Immature natural killer cell (primary cell): ENCODE data around the gene LY6G6F. TPM values are rescaled to one million over a fixed set of nuclear protein-coding genes. Genes with fewer than 3 reads are reported as not detected.
"Not testable (repeated sequence)": the region's sequence is repeated elsewhere in the genome, so short reads cannot be mapped to it uniquely, and the experiment has no call there.

Source experiments
- DNase-seq, 3 donors: peaks; one replicate each; pipeline ENCODE4 v3.0.0; 2022; ENCODE audit warnings: mixed read lengths in 1 of 3
- H3K27ac Mint-ChIP-seq, 6 donors: one replicate each; pipeline ENCODE4 v1.8.0; 2020; ENCODE audit warnings: mixed read lengths in 6 of 6, mild to moderate bottlenecking in 5 of 6, inconsistent platforms in 4 of 6, moderate library complexity in 3 of 6
- H3K27me3 Mint-ChIP-seq, 3 donors: one replicate each; pipeline ENCODE4 v1.8.0; 2020 to 2021; ENCODE audit warnings: low read depth in 3 of 3, mild to moderate bottlenecking in 3 of 3, mixed read lengths in 3 of 3, moderate library complexity in 3 of 3, inconsistent platforms in 1 of 3
- H3K36me3 Mint-ChIP-seq, 3 donors: one replicate each; pipeline ENCODE4 v1.8.0; 2020; ENCODE audit warnings: mixed read lengths in 3 of 3, inconsistent platforms in 2 of 3, mild to moderate bottlenecking in 2 of 3
- H3K4me1 Mint-ChIP-seq, 2 donors: one replicate each; pipeline ENCODE4 v1.8.0; 2020; ENCODE audit warnings: inconsistent platforms in 2 of 2, mild to moderate bottlenecking in 2 of 2, mixed read lengths in 2 of 2, moderate library complexity in 1 of 2
- H3K4me3 Mint-ChIP-seq, 5 donors: one replicate each; pipeline ENCODE4 v1.8.0; 2020; ENCODE audit warnings: mild to moderate bottlenecking in 5 of 5, mixed read lengths in 5 of 5, inconsistent platforms in 3 of 5, moderate library complexity in 3 of 5
- H3K9me3 Mint-ChIP-seq, 6 donors: one replicate each; pipeline ENCODE4 v1.8.0; 2020; ENCODE audit warnings: mild to moderate bottlenecking in 6 of 6, mixed read lengths in 6 of 6, inconsistent platforms in 4 of 6, moderate library complexity in 3 of 6
- polyA plus RNA-seq, 3 donors: library from polyadenylated mRNA; unstranded; fragments of 300-500 nt; fragmentation: Illumina TruSeq; gene quantifications; one replicate each; pipeline ENCODE4 v1.2.3, GENCODE V29; 2021

LY6G6F gene
- polyA plus RNA-seq, 3 donors from 2014 or later, result 2.5 TPM; not detected in 2

- H3K9me3 Mint-ChIP-seq, result no peaks in the 10 kb centered on the region
- peaks cover 0 to 12% (median 5%) of the 10 kb centered on the region in 3 donors for H3K36me3 Mint-ChIP-seq
- H3K27ac Mint-ChIP-seq, result peak overlapping the region; percentile 95 to 99 (median 98)
- peaks cover 40 to 46% of the 10 kb centered on the region in 2 donors for H3K4me1 Mint-ChIP-seq
- no peak for DNase-seq
- H3K4me3 Mint-ChIP-seq, result peak overlapping the region; percentile 94 to 99 (median 96)
- peaks cover 2 to 8% (median 3%) of the 10 kb centered on the region in 3 donors for H3K27me3 Mint-ChIP-seq
These were observed 4.8 kb upstream of the LY6G6F start for GRCh38 chr6:31701666-31702404.

GRCh38 chr6:31702405-31702818 lies 4.3 kb upstream of the LY6G6F start:
- Mint-ChIP-seq H3K4me1 (peaks cover 39 to 41% of the 10 kb centered on the region in 2 donors), H3K36me3 (peaks cover 0 to 7% (median under 1%) of the 10 kb centered on the region in 3 donors), H3K27ac (peak overlapping the region; percentile 95 to 99 (median 98)), H3K4me3 (peak overlapping the region; percentile 94 to 99 (median 96)), H3K9me3 (no peaks in the 10 kb centered on the region), H3K27me3 (peaks cover 3 to 8% (median 3%) of the 10 kb centered on the region in 3 donors)
- no peak for DNase-seq

GRCh38 chr6:31702819-31703716 lies 3.6 kb upstream of the LY6G6F start, which contains the start of gene ABHD16A:
Gene ABHD16A, minus strand, starts transcription at chr6:31703324. Its CDS starts 43 bp downstream, at chr6:31703281.
- Mint-ChIP-seq H3K4me1 (peaks cover 34 to 35% of the 10 kb centered on the region in 2 donors), H3K9me3 (no peaks in the 10 kb centered on the region), H3K27ac (peak within 1 kb of the TSS; percentile 95 to 99 (median 98)), H3K4me3 (peak within 1 kb of the TSS; percentile 94 to 99 (median 96)), H3K36me3 (peaks cover 0 to 5% (median 0%) of the 10 kb centered on the region in 3 donors), H3K27me3 (peaks cover 3 to 8% (median 3%) of the 10 kb centered on the region in 3 donors)
- peak; percentile 97 for DNase-seq

GRCh38 chr6:31705931-31706330 lies 735 bp upstream of the LY6G6F start:
- Mint-ChIP-seq H3K27me3 (peaks cover 3 to 8% (median 4%) of the 10 kb centered on the region in 3 donors), H3K36me3 (no peaks in the 10 kb centered on the region), H3K4me3 (no peak overlapping the region)

GRCh38 chr6:31707701-31708100 lies 1.0 kb downstream of the LY6G6F start:
- H3K4me3 Mint-ChIP-seq, result no peak overlapping the region
- H3K27ac Mint-ChIP-seq, result peak overlapping the region in 1 of 6 donors; percentile 19
- peaks cover 25 to 27% of the 10 kb centered on the region in 2 donors for H3K4me1 Mint-ChIP-seq
- DNase-seq, result no peak
- peaks cover 0 to 5% (median 4%) of the 10 kb centered on the region in 3 donors for H3K27me3 Mint-ChIP-seq
- H3K36me3 Mint-ChIP-seq, result no peaks in the 10 kb centered on the region
- H3K9me3 Mint-ChIP-seq, result no peaks in the 10 kb centered on the region

More at GRCh38 chr6:31705931-31706330, 735 bp upstream of the LY6G6F start:
- H3K27ac Mint-ChIP-seq, result no peak overlapping the region
- peaks cover 30 to 32% of the 10 kb centered on the region in 2 donors for H3K4me1 Mint-ChIP-seq
- H3K9me3 Mint-ChIP-seq, result no peaks in the 10 kb centered on the region
- DNase-seq, result no peak

GRCh38 chr6:31708224-31708623 lies 1.6 kb downstream of the LY6G6F start:
- Mint-ChIP-seq H3K27me3 (peaks cover 0 to 3% (median 1%) of the 10 kb centered on the region in 3 donors), H3K4me3 (no peak overlapping the region), H3K27ac (no peak overlapping the region), H3K36me3 (no peaks in the 10 kb centered on the region), H3K9me3 (no peaks in the 10 kb centered on the region), H3K4me1 (peaks cover 22 to 26% of the 10 kb centered on the region in 2 donors)
- no peak for DNase-seq

- not testable (repeated sequence) for H3K4me3 Mint-ChIP-seq, H3K9me3 Mint-ChIP-seq, H3K36me3 Mint-ChIP-seq, H3K27me3 Mint-ChIP-seq, H3K27ac Mint-ChIP-seq, DNase-seq
- peaks cover 17 to 20% of the 10 kb centered on the region in 2 donors for H3K4me1 Mint-ChIP-seq
These were observed 2.5 kb downstream of the LY6G6F start for GRCh38 chr6:31709157-31709556.

GRCh38 chr6:31710523-31711219 lies 4.0 kb downstream of the LY6G6F start:
- Mint-ChIP-seq H3K27me3 (peaks cover 0 to 3% (median 2%) of the 10 kb centered on the region in 3 donors), H3K27ac (peak overlapping the region in 3 of 6 donors; percentile 7 to 72 (median 40)), H3K4me1 (peaks cover 17 to 20% of the 10 kb centered on the region in 2 donors), H3K4me3 (peak overlapping the region in 3 of 5 donors; percentile 0 to 55 (median 33)), H3K9me3 (no peaks in the 10 kb centered on the region), H3K36me3 (no peaks in the 10 kb centered on the region)
- DNase-seq, result no peak

GRCh38 chr6:31711233-31711632 lies 4.6 kb downstream of the LY6G6F start:
- peaks cover 0 to 3% (median 2%) of the 10 kb centered on the region in 3 donors for H3K27me3 Mint-ChIP-seq
- H3K4me1 Mint-ChIP-seq, result peaks cover 17 to 20% of the 10 kb centered on the region in 2 donors
- H3K36me3 Mint-ChIP-seq, result no peaks in the 10 kb centered on the region
- DNase-seq, result no peak
- no peak overlapping the region for H3K27ac Mint-ChIP-seq
- peak overlapping the region in 1 of 5 donors; percentile 33 for H3K4me3 Mint-ChIP-seq
- H3K9me3 Mint-ChIP-seq, result no peaks in the 10 kb centered on the region

GRCh38 chr6:31712296-31712695 lies 5.6 kb downstream of the LY6G6F start:
- peak overlapping the region in 1 of 5 donors; percentile 21 for H3K4me3 Mint-ChIP-seq
- peaks cover 17 to 20% of the 10 kb centered on the region in 2 donors for H3K4me1 Mint-ChIP-seq
- no peak for DNase-seq
- peak overlapping the region in 2 of 6 donors; percentile 44 to 75 for H3K27ac Mint-ChIP-seq
- H3K9me3 Mint-ChIP-seq, result no peaks in the 10 kb centered on the region
- H3K36me3 Mint-ChIP-seq, result no peaks in the 10 kb centered on the region
- H3K27me3 Mint-ChIP-seq, result peaks cover 0 to 3% (median 2%) of the 10 kb centered on the region in 3 donors

GRCh38 chr6:31713465-31713864 lies 6.8 kb downstream of the LY6G6F start:
- Mint-ChIP-seq H3K9me3 (no peaks in the 10 kb centered on the region), H3K36me3 (no peaks in the 10 kb centered on the region), H3K27ac (peak overlapping the region in 1 of 6 donors; percentile 49), H3K4me1 (peaks cover 17 to 20% of the 10 kb centered on the region in 2 donors), H3K4me3 (no peak overlapping the region), H3K27me3 (peaks cover 0 to 3% (median 2%) of the 10 kb centered on the region in 3 donors)
- no peak for DNase-seq

- Mint-ChIP-seq H3K27ac (no peak overlapping the region), H3K27me3 (peaks cover 2 to 5% (median 3%) of the 10 kb centered on the region in 3 donors), H3K9me3 (no peaks in the 10 kb centered on the region), H3K4me1 (peaks cover 17 to 20% of the 10 kb centered on the region in 2 donors), H3K36me3 (no peaks in the 10 kb centered on the region), H3K4me3 (no peak overlapping the region)
- DNase-seq, result no peak
These were observed 7.5 kb downstream of the LY6G6F start for GRCh38 chr6:31713991-31714684.
